ENCODE measurements around the gene SLC22A1. TPM values are rescaled to one million over a fixed set of nuclear protein-coding genes. Genes with fewer than 3 reads are reported as not detected.

SLC22A1 gene
- total and polyA plus RNA-seq, 10 of the 15 experiments (the other 5 are each of a cell fraction or from before 2014, with no cell fraction given): 0.09 to 0.28 (median 0.15) TPM; not detected in 3

- no TSS peak for BruUV-seq (replicated peaks)
- Histone ChIP-seq H3K4me3 (no peak overlapping the region), H3K27me3 (replicated peaks in 1 of 2; ENCODE audit: control insufficient read depth in 2 of 2, insufficient read depth in 2 of 2, low read length in 1 of 2) (no peaks in the 10 kb centered on the region), H3K4me1 (ENCODE audit: control insufficient read depth, insufficient read depth, low read length) (no peaks in the 10 kb centered on the region), H3K79me2 (ENCODE audit: control insufficient read depth, insufficient read depth, low read length) (no peaks in the 10 kb centered on the region), H2AFZ (ENCODE audit: control insufficient read depth, low read depth, low read length) (no peak overlapping the region), H3K9ac (ENCODE audit: control insufficient read depth, insufficient read depth, low read length) (no peak overlapping the region), H4K20me1 (ENCODE audit: control insufficient read depth, insufficient read depth) (no peaks in the 10 kb centered on the region), H3K9me3 (replicated peaks; ENCODE audit: control insufficient read depth, insufficient read depth, low read length) (no peaks in the 10 kb centered on the region), H3K27ac (ENCODE audit: control insufficient read depth, insufficient read depth) (no peak overlapping the region), H3K36me3 (ENCODE audit: control insufficient read depth in 2 of 2, insufficient read depth in 2 of 2, low read length in 1 of 2) (no peaks in the 10 kb centered on the region), H3K4me2 (ENCODE audit: control insufficient read depth, insufficient read depth) (no peak overlapping the region)
- intact Hi-C loops (cut with micrococcal nuclease; ENCODE audit: unreplicated experiment) (no loop called here), in situ Hi-C loops (cut with MboI) (no loop called here)
- no peak for DNase-seq (ENCODE audit: low read depth, low spot score)
- POLR2A ChIA-PET: no interaction called here
- FAIRE-seq: no peak
- no peak for TF ChIP-seq SKIL (IDR thresholded peaks at IDR 0.05; ENCODE audit: low read depth, poor library complexity, severe bottlenecking)
- no peak for TF ChIP-seq E2F8 (IDR thresholded peaks at IDR 0.05; ENCODE audit: low read depth, partially characterized antibody)
- no peak for TF ChIP-seq PAX8 (IDR thresholded peaks at IDR 0.05)
- TF ChIP-seq FOS (IDR thresholded peaks at IDR 0.05; ENCODE audit: borderline replicate concordance, extremely low read depth, insufficient read length): no peak
- WGBS (ENCODE audit: insufficient coverage, insufficient replicate concordance, low lambda C conversion rate, missing lambda C conversion rate): 0% methylated on average over 2 of the region's 2 CpGs
- RAD21 ChIA-PET (ENCODE audit: unreplicated experiment): no interaction called here
- SMC1A ChIA-PET (ENCODE audit: uncharacterized antibody, unreplicated experiment): no interaction called here
- CTCF ChIA-PET: no interaction called here
- no peak for ATAC-seq
Observed at GRCh38 chr6:160201061-160201460, 79.4 kb downstream of the SLC22A1 start.

Data from GM12878 (cell line).